ENCODE data around the gene ELL.
A peak's percentile ranks its signal among the peaks of the same experiment; 100 is the strongest.

Gene ELL

GRCh38 chr19:18425515-18426415 lies 96.1 kb downstream of the ELL start:
- no CpG with 5 or more reads among the region's 18 CpGs for WGBS, 2 donors (ENCODE audit: extremely low coverage in 2 of 2, insufficient read length in 2 of 2, insufficient replicate concordance in 1 of 2)
- Histone ChIP-seq H3K4ac (ENCODE audit: low read length) (no peak overlapping the region), H3K4me2 (ENCODE audit: insufficient read depth, low read length, poor library complexity, severe bottlenecking) (no peak overlapping the region), H2BK12ac (ENCODE audit: low read length) (peak overlapping the region; percentile 97), H2BK120ac (ENCODE audit: low read depth, low read length) (peak overlapping the region; percentile 50), H2AK5ac (ENCODE audit: low read depth, low read length) (peak overlapping the region; percentile 96), H3K36me3 (replicated peaks in 1 of 2; ENCODE audit: control insufficient read depth in 2 of 2, insufficient read depth in 2 of 2, low read length in 2 of 2) (peaks cover 0 to 28% of the 10 kb centered on the region in 2 donors), H4K91ac (ENCODE audit: low read depth, low read length, poor library complexity) (no peak overlapping the region), H3K23ac (ENCODE audit: low read depth, low read length, poor library complexity) (peak overlapping the region; percentile 73), H3K18ac (ENCODE audit: low read length) (peak overlapping the region; percentile 53), H3K79me1 (ENCODE audit: low read depth, low read length) (peaks cover 13% of the 10 kb centered on the region), H3K27me3 (ENCODE audit: control insufficient read depth in 3 of 3, insufficient read depth in 3 of 3, low read depth in 1 of 3, low read length in 3 of 3) (no peaks in the 10 kb centered on the region), H3K9me3 (replicated peaks in 1 of 2; ENCODE audit: control insufficient read depth in 2 of 2, insufficient read depth in 1 of 2, low read depth in 1 of 2, low read length in 2 of 2) (no peaks in the 10 kb centered on the region), H4K8ac (ENCODE audit: low read depth, low read length) (no peak overlapping the region), H2BK15ac (ENCODE audit: low read length) (peak overlapping the region; percentile 69), H3K27ac (replicated peaks; ENCODE audit: low read length) (no peak overlapping the region), H3K4me3 (ENCODE audit: low read length in 2 of 2) (no peak overlapping the region), H2BK5ac (ENCODE audit: low read length) (no peak overlapping the region), H3K4me1 (ENCODE audit: control insufficient read depth in 2 of 2, insufficient read depth in 1 of 2, low read depth in 1 of 2, low read length in 2 of 2) (peaks cover 34 to 67% of the 10 kb centered on the region in 2 donors), H2AFZ (ENCODE audit: low read length) (no peak overlapping the region), H3K9ac (ENCODE audit: low read depth, low read length, poor library complexity) (no peak overlapping the region), H3K14ac (ENCODE audit: low read length) (no peak overlapping the region)
- no peak for DNase-seq (ENCODE audit: low spot score)

DNA sequence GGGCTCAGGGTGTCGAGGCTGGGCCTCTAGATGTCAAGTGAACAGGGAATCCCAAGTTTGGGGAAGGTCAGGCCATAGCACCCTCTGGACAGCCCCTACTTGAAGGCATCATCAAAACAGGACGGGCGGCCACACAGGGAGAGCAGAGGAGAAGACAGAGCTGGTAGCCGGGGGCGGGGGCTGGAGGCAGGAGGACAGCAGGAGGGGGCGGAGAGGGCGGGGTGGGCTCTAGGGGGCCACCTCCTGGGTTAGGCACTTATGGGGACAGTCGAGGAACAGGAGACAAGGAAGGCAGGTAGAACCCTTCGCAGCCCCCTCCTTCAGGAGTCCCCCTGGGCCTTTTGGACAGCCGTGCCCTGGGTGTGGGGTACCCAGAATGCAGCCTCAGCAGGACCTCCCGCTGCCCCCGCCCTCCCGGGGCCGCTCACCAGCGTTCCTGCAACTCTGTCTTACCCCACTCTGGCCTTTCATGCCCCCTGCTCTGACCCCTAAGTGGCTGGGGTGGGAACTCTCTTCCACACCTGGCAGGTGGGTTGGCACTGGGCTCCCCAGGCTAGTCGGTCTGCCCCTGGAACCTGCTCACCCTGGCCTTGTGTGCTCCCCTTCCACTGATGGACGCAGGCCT lies 96.9 kb downstream of the ELL start:
- Histone ChIP-seq H3K14ac (ENCODE audit: low read length) (no peak overlapping the region), H3K23ac (ENCODE audit: low read depth, low read length, poor library complexity) (peak overlapping the region; percentile 20), H3K18ac (ENCODE audit: low read length) (peak overlapping the region; percentile 76), H2BK5ac (ENCODE audit: low read length) (no peak overlapping the region), H4K8ac (ENCODE audit: low read depth, low read length) (peak overlapping the region; percentile 30), H3K9ac (ENCODE audit: low read depth, low read length, poor library complexity) (no peak overlapping the region), H2BK15ac (ENCODE audit: low read length) (peak overlapping the region; percentile 92), H2BK120ac (ENCODE audit: low read depth, low read length) (peak overlapping the region; percentile 50), H3K4me3 (ENCODE audit: low read length in 2 of 2) (no peak overlapping the region), H2BK12ac (ENCODE audit: low read length) (peak overlapping the region; percentile 97), H3K27ac (replicated peaks; ENCODE audit: low read length) (no peak overlapping the region), H2AFZ (ENCODE audit: low read length) (no peak overlapping the region), H3K36me3 (replicated peaks in 1 of 2; ENCODE audit: control insufficient read depth in 2 of 2, insufficient read depth in 2 of 2, low read length in 2 of 2) (peaks cover 0 to 22% of the 10 kb centered on the region in 2 donors), H3K79me1 (ENCODE audit: low read depth, low read length) (peaks cover 17% of the 10 kb centered on the region), H3K9me3 (replicated peaks in 1 of 2; ENCODE audit: control insufficient read depth in 2 of 2, insufficient read depth in 1 of 2, low read depth in 1 of 2, low read length in 2 of 2) (no peaks in the 10 kb centered on the region), H4K91ac (ENCODE audit: low read depth, low read length, poor library complexity) (no peak overlapping the region), H3K4me1 (ENCODE audit: control insufficient read depth in 2 of 2, insufficient read depth in 1 of 2, low read depth in 1 of 2, low read length in 2 of 2) (peaks cover 32 to 65% of the 10 kb centered on the region in 2 donors), H2AK5ac (ENCODE audit: low read depth, low read length) (peak overlapping the region; percentile 96), H3K27me3 (ENCODE audit: control insufficient read depth in 3 of 3, insufficient read depth in 3 of 3, low read depth in 1 of 3, low read length in 3 of 3) (peaks cover 0 to 4% (median 0%) of the 10 kb centered on the region in 3 experiments), H3K4ac (ENCODE audit: low read length) (peak overlapping the region; percentile 55), H3K4me2 (ENCODE audit: insufficient read depth, low read length, poor library complexity, severe bottlenecking) (no peak overlapping the region)
- no peak for DNase-seq (ENCODE audit: low spot score)
- no CpG with 5 or more reads among the region's 17 CpGs for WGBS, 2 donors (ENCODE audit: extremely low coverage in 2 of 2, insufficient read length in 2 of 2, insufficient replicate concordance in 1 of 2)

DNA sequence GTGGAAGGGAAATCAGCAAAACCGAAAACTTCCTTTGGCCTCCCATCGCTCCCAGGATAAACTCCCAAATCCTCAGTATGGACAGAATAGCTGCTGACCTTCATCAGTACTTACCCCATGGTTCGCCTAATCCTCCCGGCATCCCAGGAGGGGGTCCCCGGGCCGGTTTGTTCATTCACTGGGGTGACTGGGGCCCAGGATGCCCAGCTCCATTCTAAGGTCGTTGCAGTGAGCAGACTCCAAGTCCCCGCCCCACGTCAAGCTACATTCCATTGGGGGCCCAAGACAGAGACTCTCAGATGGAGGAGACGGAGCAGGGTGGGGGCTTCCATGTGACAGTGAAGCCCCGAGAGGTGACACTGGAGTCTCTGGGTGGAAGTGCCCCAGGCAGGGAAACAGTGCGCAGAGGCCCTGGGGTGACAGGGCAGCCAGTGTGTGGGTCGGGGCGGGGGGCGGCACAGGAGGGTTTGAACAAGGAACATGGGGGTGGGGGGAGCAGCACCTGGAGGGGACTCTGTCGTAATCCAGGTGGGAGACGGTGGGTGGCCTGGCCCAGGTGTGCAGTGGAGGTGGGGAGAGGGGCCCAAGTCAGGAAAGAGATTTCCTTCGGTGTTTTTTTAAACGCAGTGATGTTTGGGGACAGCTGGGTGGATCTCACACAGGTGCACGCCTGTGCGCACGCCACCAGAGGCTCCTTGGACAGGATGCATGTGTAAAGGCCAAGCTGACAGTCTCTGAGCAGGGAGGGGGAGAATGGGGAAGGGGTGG lies 97.6 kb downstream of the ELL start:
- WGBS, 2 donors (ENCODE audit: extremely low coverage in 2 of 2, insufficient read length in 2 of 2, insufficient replicate concordance in 1 of 2): no CpG with 5 or more reads among the region's 22 CpGs
- Histone ChIP-seq H2BK12ac (ENCODE audit: low read length) (no peak overlapping the region), H3K27ac (replicated peaks; ENCODE audit: low read length) (no peak overlapping the region)

More for the DNA sequence above, 97.6 kb downstream of the ELL start:
- H3K36me3 ChIP-seq (replicated peaks in 1 of 2; ENCODE audit: control insufficient read depth in 2 of 2, insufficient read depth in 2 of 2, low read length in 2 of 2): peaks cover 0 to 22% of the 10 kb centered on the region in 2 donors
- H2BK15ac ChIP-seq (ENCODE audit: low read length): peak overlapping the region; percentile 92
- peak overlapping the region; percentile 2 for H3K4me2 ChIP-seq (ENCODE audit: insufficient read depth, low read length, poor library complexity, severe bottlenecking)
- no peak overlapping the region for H2AFZ ChIP-seq (ENCODE audit: low read length)
- H3K18ac ChIP-seq (ENCODE audit: low read length): peak overlapping the region; percentile 76
- no peak overlapping the region for H4K91ac ChIP-seq (ENCODE audit: low read depth, low read length, poor library complexity)
- no peak overlapping the region for H3K14ac ChIP-seq (ENCODE audit: low read length)
- peaks cover 27 to 58% of the 10 kb centered on the region in 2 donors for H3K4me1 ChIP-seq (ENCODE audit: control insufficient read depth in 2 of 2, insufficient read depth in 1 of 2, low read depth in 1 of 2, low read length in 2 of 2)
- H3K23ac ChIP-seq (ENCODE audit: low read depth, low read length, poor library complexity): peak overlapping the region; percentile 23
- no peaks in the 10 kb centered on the region for H3K9me3 ChIP-seq (replicated peaks in 1 of 2; ENCODE audit: control insufficient read depth in 2 of 2, insufficient read depth in 1 of 2, low read depth in 1 of 2, low read length in 2 of 2)
- no peak overlapping the region for H2BK120ac ChIP-seq (ENCODE audit: low read depth, low read length)
- no peak overlapping the region for H3K4ac ChIP-seq (ENCODE audit: low read length)
- peaks cover 0 to 7% (median 0%) of the 10 kb centered on the region in 3 experiments for H3K27me3 ChIP-seq (ENCODE audit: control insufficient read depth in 3 of 3, insufficient read depth in 3 of 3, low read depth in 1 of 3, low read length in 3 of 3)
- no peak overlapping the region for H2BK5ac ChIP-seq (ENCODE audit: low read length)
- peak overlapping the region; percentile 75 for H2AK5ac ChIP-seq (ENCODE audit: low read depth, low read length)
- peaks cover 19% of the 10 kb centered on the region for H3K79me1 ChIP-seq (ENCODE audit: low read depth, low read length)
- no peak overlapping the region for H3K4me3 ChIP-seq (ENCODE audit: low read length in 2 of 2)
- H4K8ac ChIP-seq (ENCODE audit: low read depth, low read length): no peak overlapping the region
- no peak for DNase-seq (ENCODE audit: low spot score)
- no peak overlapping the region for H3K9ac ChIP-seq (ENCODE audit: low read depth, low read length, poor library complexity)
